ENCODE measurements around the gene ARHGEF18. TPM values are rescaled to one million over a fixed set of nuclear protein-coding genes. Genes with fewer than 3 reads are reported as not detected.

The ARHGEF18 gene
- polyA plus RNA-seq (2013, experiment 1 of 2), result 13.9 TPM
- polyA plus RNA-seq (2013, experiment 2 of 2), result 16.4 TPM

DNA sequence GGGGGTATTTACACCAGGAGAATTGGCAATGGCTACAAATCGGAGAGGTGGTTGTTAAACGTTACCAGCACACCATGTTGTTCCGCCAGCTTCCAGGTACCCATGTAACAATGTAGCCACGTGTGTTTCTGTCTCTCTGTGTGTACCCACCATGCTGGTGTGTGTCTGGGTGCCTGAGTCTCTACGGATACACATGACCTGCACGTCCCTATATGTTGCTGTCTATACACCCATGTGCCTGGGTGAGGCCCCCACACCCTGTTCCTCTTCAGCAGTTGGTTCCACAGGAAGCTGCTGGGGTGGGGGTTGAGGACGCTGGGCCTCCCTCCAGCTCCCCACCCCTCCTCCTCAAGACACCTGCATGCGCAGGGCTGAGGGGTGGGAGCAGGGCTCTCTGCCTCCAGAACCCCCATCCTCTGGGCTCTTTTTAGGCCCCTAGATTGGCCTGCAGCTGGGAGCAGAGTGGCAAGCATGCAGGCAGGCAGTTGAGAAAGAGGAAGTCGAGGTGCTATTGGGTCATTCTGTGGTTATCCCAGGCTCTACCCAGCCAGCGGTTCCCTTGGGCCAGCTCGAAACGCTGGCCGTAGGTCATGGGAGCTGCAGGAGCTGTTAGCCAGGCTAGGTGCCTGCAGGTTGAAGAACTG lies at the start of gene ARHGEF18:
ARHGEF18 (plus strand) TSS at position 351 of the 644 bp plus-strand sequence. CDS start 13,954 bp downstream, outside the sequence.
- no peak within 1 kb of the TSS for H3K56ac ChIP-seq (ENCODE audit: low read length)
- H2AK5ac ChIP-seq (ENCODE audit: low read length), result no peak within 1 kb of the TSS
- no peaks in the 10 kb centered on the region for H3K4me1 ChIP-seq (ENCODE audit: control insufficient read depth, low read depth, low read length)
- no peak within 1 kb of the TSS for H3K4me2 ChIP-seq (ENCODE audit: low read length)
- no peak within 1 kb of the TSS for H3K4ac ChIP-seq (ENCODE audit: low read depth, low read length)
- H3K18ac ChIP-seq (ENCODE audit: low read length), result no peak within 1 kb of the TSS
- no peak within 1 kb of the TSS for H3K9ac ChIP-seq (ENCODE audit: low read length)
- no peaks in the 10 kb centered on the region for H3K79me1 ChIP-seq (ENCODE audit: low read length)
- no peak within 1 kb of the TSS for H4K5ac ChIP-seq (ENCODE audit: low read length)
- no peaks in the 10 kb centered on the region for H3K27me3 ChIP-seq (ENCODE audit: insufficient read depth, low read length, poor library complexity)
- no peak within 1 kb of the TSS for H2BK15ac ChIP-seq (replicated peaks; ENCODE audit: low read depth)
- DNase-seq, result no peak
- no peaks in the 10 kb centered on the region for H3K36me3 ChIP-seq (ENCODE audit: control insufficient read depth, insufficient read depth, low read length)
- no peak within 1 kb of the TSS for H3K27ac ChIP-seq (ENCODE audit: low read depth, low read length)
- H2BK120ac ChIP-seq (ENCODE audit: low read depth, low read length), result no peak within 1 kb of the TSS
- no CpG with 5 or more reads among the region's 13 CpGs for WGBS (ENCODE audit: extremely low coverage, insufficient coverage, low lambda C conversion rate)
- no peak within 1 kb of the TSS for H4K8ac ChIP-seq (ENCODE audit: low read depth, low read length)
- no peak within 1 kb of the TSS for H3K4me3 ChIP-seq (ENCODE audit: low read length)
- H3K23ac ChIP-seq (ENCODE audit: low read length), result no peak within 1 kb of the TSS
- no peaks in the 10 kb centered on the region for H3K79me2 ChIP-seq (ENCODE audit: control insufficient read depth, insufficient read depth, low read length)
- H2BK5ac ChIP-seq (ENCODE audit: low read length), result no peak within 1 kb of the TSS

DNA sequence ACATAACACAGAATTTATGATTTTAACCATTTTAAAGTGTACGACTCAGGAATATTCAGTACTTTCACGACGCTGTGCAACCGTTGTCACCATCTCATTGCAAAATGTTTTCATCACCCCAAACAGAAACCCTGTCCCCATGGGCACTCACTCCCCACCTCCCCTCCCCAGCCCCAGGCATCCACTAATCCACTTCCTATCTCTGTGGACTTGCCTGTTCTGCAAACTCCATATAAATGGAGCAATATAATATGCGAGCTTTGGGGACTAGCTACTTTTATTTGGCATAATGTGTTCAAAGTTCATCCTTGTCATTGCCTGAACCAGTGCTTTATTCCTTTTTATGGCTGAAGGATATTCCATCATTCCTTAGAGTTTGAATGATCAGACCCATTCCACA lies 47.2 kb upstream of the ARHGEF18 start:
- H3K18ac ChIP-seq (ENCODE audit: low read length), result no peak overlapping the region
- no peak overlapping the region for H3K4me3 ChIP-seq (ENCODE audit: low read length)
- no peak overlapping the region for H3K4me2 ChIP-seq (ENCODE audit: low read length)
- H2AK5ac ChIP-seq (ENCODE audit: low read length), result no peak overlapping the region
- WGBS (ENCODE audit: extremely low coverage, insufficient coverage, low lambda C conversion rate), result no CpG with 5 or more reads among the region's 5 CpGs
- no peaks in the 10 kb centered on the region for H3K36me3 ChIP-seq (ENCODE audit: control insufficient read depth, insufficient read depth, low read length)
- no peaks in the 10 kb centered on the region for H3K79me1 ChIP-seq (ENCODE audit: low read length)
- no peaks in the 10 kb centered on the region for H3K79me2 ChIP-seq (ENCODE audit: control insufficient read depth, insufficient read depth, low read length)
- no peak overlapping the region for H3K9ac ChIP-seq (ENCODE audit: low read length)
- H2BK15ac ChIP-seq (replicated peaks; ENCODE audit: low read depth), result no peak overlapping the region
- H3K27ac ChIP-seq (ENCODE audit: low read depth, low read length), result no peak overlapping the region
- no peak overlapping the region for H3K23ac ChIP-seq (ENCODE audit: low read length)
- H2BK5ac ChIP-seq (ENCODE audit: low read length), result no peak overlapping the region
- no peak for DNase-seq
- no peak overlapping the region for H4K5ac ChIP-seq (ENCODE audit: low read length)
- no peaks in the 10 kb centered on the region for H3K27me3 ChIP-seq (ENCODE audit: insufficient read depth, low read length, poor library complexity)
- no peak overlapping the region for H3K4ac ChIP-seq (ENCODE audit: low read depth, low read length)
- H3K4me1 ChIP-seq (ENCODE audit: control insufficient read depth, low read depth, low read length), result no peaks in the 10 kb centered on the region
- H2BK120ac ChIP-seq (ENCODE audit: low read depth, low read length), result no peak overlapping the region
- no peak overlapping the region for H3K56ac ChIP-seq (ENCODE audit: low read length)
- H4K8ac ChIP-seq (ENCODE audit: low read depth, low read length), result no peak overlapping the region

- Histone ChIP-seq H3K4me3 (ENCODE audit: low read length) (no peak overlapping the region), H3K23ac (ENCODE audit: low read length) (no peak overlapping the region), H3K79me1 (ENCODE audit: low read length) (no peaks in the 10 kb centered on the region), H3K4me2 (ENCODE audit: low read length) (no peak overlapping the region), H3K9ac (ENCODE audit: low read length) (no peak overlapping the region), H2BK120ac (ENCODE audit: low read depth, low read length) (no peak overlapping the region), H3K56ac (ENCODE audit: low read length) (no peak overlapping the region), H4K5ac (ENCODE audit: low read length) (no peak overlapping the region), H3K18ac (ENCODE audit: low read length) (no peak overlapping the region), H2BK5ac (ENCODE audit: low read length) (no peak overlapping the region), H3K36me3 (ENCODE audit: control insufficient read depth, insufficient read depth, low read length) (no peaks in the 10 kb centered on the region), H3K79me2 (ENCODE audit: control insufficient read depth, insufficient read depth, low read length) (no peaks in the 10 kb centered on the region), H3K27me3 (ENCODE audit: insufficient read depth, low read length, poor library complexity) (no peaks in the 10 kb centered on the region), H3K4ac (ENCODE audit: low read depth, low read length) (no peak overlapping the region), H3K4me1 (ENCODE audit: control insufficient read depth, low read depth, low read length) (no peaks in the 10 kb centered on the region), H2BK15ac (replicated peaks; ENCODE audit: low read depth) (no peak overlapping the region), H2AK5ac (ENCODE audit: low read length) (no peak overlapping the region), H4K8ac (ENCODE audit: low read depth, low read length) (no peak overlapping the region), H3K27ac (ENCODE audit: low read depth, low read length) (no peak overlapping the region)
- no CpG with 5 or more reads among the region's 4 CpGs for WGBS (ENCODE audit: extremely low coverage, insufficient coverage, low lambda C conversion rate)
- DNase-seq, result no peak
Observed at GRCh38 chr19:7303470-7303869, 45.3 kb upstream of the ARHGEF18 start.

DNA sequence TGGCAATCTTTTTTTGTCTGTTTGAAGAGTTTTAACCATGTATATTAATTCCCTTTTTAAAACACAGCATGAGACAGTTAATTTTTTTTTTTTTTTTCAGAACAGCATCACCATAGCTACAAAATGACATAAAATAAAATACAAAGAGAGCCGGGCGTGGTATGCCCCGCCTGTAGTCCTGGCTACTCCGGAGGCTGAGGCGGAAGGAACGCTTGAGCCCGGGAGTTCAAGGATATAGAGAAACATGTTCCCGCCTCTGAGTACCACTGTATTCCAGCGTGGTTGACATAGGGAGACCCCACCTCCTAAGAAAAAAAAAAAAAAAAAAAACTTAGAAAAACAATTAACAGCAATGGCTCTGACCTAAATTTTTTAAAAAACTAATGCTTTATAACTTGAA lies 44.5 kb upstream of the ARHGEF18 start:
- Histone ChIP-seq H3K56ac (ENCODE audit: low read length) (no peak overlapping the region), H2BK15ac (replicated peaks; ENCODE audit: low read depth) (no peak overlapping the region), H3K79me1 (ENCODE audit: low read length) (no peaks in the 10 kb centered on the region), H3K4ac (ENCODE audit: low read depth, low read length) (no peak overlapping the region), H2AK5ac (ENCODE audit: low read length) (no peak overlapping the region), H3K27ac (ENCODE audit: low read depth, low read length) (no peak overlapping the region), H2BK120ac (ENCODE audit: low read depth, low read length) (no peak overlapping the region), H3K79me2 (ENCODE audit: control insufficient read depth, insufficient read depth, low read length) (no peaks in the 10 kb centered on the region), H3K4me1 (ENCODE audit: control insufficient read depth, low read depth, low read length) (no peaks in the 10 kb centered on the region), H3K23ac (ENCODE audit: low read length) (no peak overlapping the region), H3K9ac (ENCODE audit: low read length) (no peak overlapping the region), H4K8ac (ENCODE audit: low read depth, low read length) (no peak overlapping the region), H4K5ac (ENCODE audit: low read length) (no peak overlapping the region), H3K4me3 (ENCODE audit: low read length) (no peak overlapping the region), H3K18ac (ENCODE audit: low read length) (no peak overlapping the region), H3K4me2 (ENCODE audit: low read length) (no peak overlapping the region), H2BK5ac (ENCODE audit: low read length) (no peak overlapping the region), H3K36me3 (ENCODE audit: control insufficient read depth, insufficient read depth, low read length) (no peaks in the 10 kb centered on the region), H3K27me3 (ENCODE audit: insufficient read depth, low read length, poor library complexity) (no peaks in the 10 kb centered on the region)
- DNase-seq, result no peak
- WGBS (ENCODE audit: extremely low coverage, insufficient coverage, low lambda C conversion rate), result no CpG with 5 or more reads among the region's 9 CpGs

- no peak overlapping the region for H4K5ac ChIP-seq (ENCODE audit: low read length)
- no peak overlapping the region for H3K4me3 ChIP-seq (ENCODE audit: low read length)
- H3K79me1 ChIP-seq (ENCODE audit: low read length), result no peaks in the 10 kb centered on the region
- H2AK5ac ChIP-seq (ENCODE audit: low read length), result no peak overlapping the region
- H2BK120ac ChIP-seq (ENCODE audit: low read depth, low read length), result no peak overlapping the region
- H3K4ac ChIP-seq (ENCODE audit: low read depth, low read length), result no peak overlapping the region
- no peak overlapping the region for H3K9ac ChIP-seq (ENCODE audit: low read length)
- H3K18ac ChIP-seq (ENCODE audit: low read length), result no peak overlapping the region
- no peak overlapping the region for H3K4me2 ChIP-seq (ENCODE audit: low read length)
- no peaks in the 10 kb centered on the region for H3K36me3 ChIP-seq (ENCODE audit: control insufficient read depth, insufficient read depth, low read length)
- H4K8ac ChIP-seq (ENCODE audit: low read depth, low read length), result no peak overlapping the region
- no peaks in the 10 kb centered on the region for H3K79me2 ChIP-seq (ENCODE audit: control insufficient read depth, insufficient read depth, low read length)
- no peaks in the 10 kb centered on the region for H3K27me3 ChIP-seq (ENCODE audit: insufficient read depth, low read length, poor library complexity)
- no CpG with 5 or more reads among the region's 7 CpGs for WGBS (ENCODE audit: extremely low coverage, insufficient coverage, low lambda C conversion rate)
- no peak overlapping the region for H2BK15ac ChIP-seq (replicated peaks; ENCODE audit: low read depth)
- H3K27ac ChIP-seq (ENCODE audit: low read depth, low read length), result no peak overlapping the region
- no peak overlapping the region for H2BK5ac ChIP-seq (ENCODE audit: low read length)
- H3K23ac ChIP-seq (ENCODE audit: low read length), result no peak overlapping the region
- no peaks in the 10 kb centered on the region for H3K4me1 ChIP-seq (ENCODE audit: control insufficient read depth, low read depth, low read length)
- no peak overlapping the region for H3K56ac ChIP-seq (ENCODE audit: low read length)
- DNase-seq, result no peak
Observed at GRCh38 chr19:7307590-7308218, 41.0 kb upstream of the ARHGEF18 start.
